ENCODE data around the gene IER5. TPM values are rescaled to one million over a fixed set of nuclear protein-coding genes. Genes with fewer than 3 reads are reported as not detected.

Gene IER5
- total RNA-seq, 1 experiment from 2014 or later = 30.5 TPM

DNA sequence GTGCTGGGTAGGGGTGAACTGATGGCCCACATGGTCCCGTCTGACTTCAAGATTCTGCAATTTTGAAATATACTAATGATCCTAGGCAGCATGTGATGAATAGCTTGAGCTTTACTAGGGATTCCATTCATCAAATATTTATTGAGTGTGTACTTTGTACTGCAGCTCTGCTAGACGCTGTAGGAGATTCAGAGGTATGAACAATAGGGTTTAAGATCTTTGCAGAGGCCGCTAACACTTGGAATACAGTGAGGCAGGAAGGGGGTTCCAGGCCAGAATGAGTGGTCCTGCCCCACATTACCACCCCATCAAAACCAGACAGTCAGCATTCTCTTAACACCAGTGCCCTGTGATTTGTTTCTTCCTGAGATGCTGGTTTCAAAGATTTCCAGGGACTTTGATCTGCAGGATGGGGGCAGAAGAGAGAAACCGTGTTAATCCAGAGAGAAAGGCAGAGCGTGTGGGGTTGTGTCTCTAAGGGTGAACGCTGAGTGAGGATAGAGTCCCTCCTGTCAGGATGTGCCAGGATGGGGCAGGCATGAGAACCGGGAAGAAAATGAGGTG, 19.9 kb downstream of the IER5 start:
- Histone ChIP-seq H3K79me2 (ENCODE audit: insufficient read depth, low read length) (no peaks in the 10 kb centered on the region), H4K20me1 (ENCODE audit: insufficient read depth) (no peaks in the 10 kb centered on the region), H3K27ac (ENCODE audit: low read depth, low read length) (no peak overlapping the region), H3K36me3 (ENCODE audit: control insufficient read depth in 1 of 2, insufficient read depth in 2 of 2, low read length in 2 of 2) (no peaks in the 10 kb centered on the region), H3K4me1 (ENCODE audit: control insufficient read depth in 1 of 2, insufficient read depth in 2 of 2, low read length in 2 of 2) (peaks cover 52 to 74% of the 10 kb centered on the region in 2 experiments), H3K9ac (ENCODE audit: low read length) (no peak overlapping the region), H3K27me3 (ENCODE audit: insufficient read depth, low read length) (no peaks in the 10 kb centered on the region), H2AFZ (ENCODE audit: low read depth, low read length, poor library complexity, severe bottlenecking) (no peak overlapping the region), H3K4me2 (ENCODE audit: low read length) (no peak overlapping the region), H3K9me2 (ENCODE audit: insufficient read depth) (no peaks in the 10 kb centered on the region), H3K9me3 (ENCODE audit: control insufficient read depth in 1 of 2, insufficient read depth in 1 of 2, low read depth in 1 of 2, low read length in 2 of 2) (no peaks in the 10 kb centered on the region), H3K4me3 (replicated peaks in 1 of 2; ENCODE audit: low read depth in 1 of 2, low read length in 2 of 2) (no peak overlapping the region)
- CTCF ChIA-PET = no interaction called here
- POLR2A ChIA-PET = no interaction called here
- ATAC-seq (no peak), DNase-seq (ENCODE audit: low read depth, low spot score) (no peak)
- BruUV-seq (replicated peaks) = no TSS peak
- RAD21 ChIA-PET (ENCODE audit: low non-redundant PET in 1 of 2, low total read pairs in 2 of 2, uncharacterized antibody in 2 of 2, unreplicated experiment in 2 of 2) = no interaction called here
- intact Hi-C loops (cut with micrococcal nuclease) = no loop called here
- TF ChIP-seq, protein P1, sequence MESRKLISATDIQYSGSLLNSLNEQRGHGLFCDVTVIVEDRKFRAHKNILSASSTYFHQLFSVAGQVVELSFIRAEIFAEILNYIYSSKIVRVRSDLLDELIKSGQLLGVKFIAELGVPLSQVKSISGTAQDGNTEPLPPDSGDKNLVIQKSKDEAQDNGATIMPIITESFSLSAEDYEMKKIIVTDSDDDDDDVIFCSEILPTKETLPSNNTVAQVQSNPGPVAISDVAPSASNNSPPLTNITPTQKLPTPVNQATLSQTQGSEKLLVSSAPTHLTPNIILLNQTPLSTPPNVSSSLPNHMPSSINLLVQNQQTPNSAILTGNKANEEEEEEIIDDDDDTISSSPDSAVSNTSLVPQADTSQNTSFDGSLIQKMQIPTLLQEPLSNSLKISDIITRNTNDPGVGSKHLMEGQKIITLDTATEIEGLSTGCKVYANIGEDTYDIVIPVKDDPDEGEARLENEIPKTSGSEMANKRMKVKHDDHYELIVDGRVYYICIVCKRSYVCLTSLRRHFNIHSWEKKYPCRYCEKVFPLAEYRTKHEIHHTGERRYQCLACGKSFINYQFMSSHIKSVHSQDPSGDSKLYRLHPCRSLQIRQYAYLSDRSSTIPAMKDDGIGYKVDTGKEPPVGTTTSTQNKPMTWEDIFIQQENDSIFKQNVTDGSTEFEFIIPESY (IDR thresholded peaks at IDR 0.05; ENCODE audit: extremely low read depth, insufficient replicate concordance, low read length) = no peak
- no peak for TF ChIP-seq EZH2phosphoT487 (IDR thresholded peaks at IDR 0.05; ENCODE audit: borderline replicate concordance)
- no peak for TF ChIP-seq MAX (IDR thresholded peaks at IDR 0.05)
- TF ChIP-seq CEBPB (IDR thresholded peaks at IDR 0.05; ENCODE audit: low read depth) = no peak
- no peak for TF ChIP-seq ZFX (IDR thresholded peaks at IDR 0.05)
- no peak for TF ChIP-seq SP1 (IDR thresholded peaks at IDR 0.05; ENCODE audit: low read depth)
- TF ChIP-seq POLR2A (IDR thresholded peaks at IDR 0.05; ENCODE audit: borderline replicate concordance, extremely low read depth, insufficient read depth, insufficient read length) = no peak
- no peak for TF ChIP-seq POLR2AphosphoS5 (IDR thresholded peaks at IDR 0.05; ENCODE audit: low read depth, low read length)
- no peak for TF ChIP-seq EZH2 (IDR thresholded peaks at IDR 0.05)
- TF ChIP-seq FOSL1 (IDR thresholded peaks at IDR 0.05; ENCODE audit: low read depth) = no peak
- TF ChIP-seq ATF3 (IDR thresholded peaks at IDR 0.05) = no peak
- no peak for TF ChIP-seq EGR1 (IDR thresholded peaks at IDR 0.05; ENCODE audit: low read depth)
- TF ChIP-seq SIN3A (IDR thresholded peaks at IDR 0.05; ENCODE audit: low read depth) = no peak
- TF ChIP-seq RAD21 (IDR thresholded peaks at IDR 0.05; ENCODE audit: low read depth) = no peak
- no peak for TF ChIP-seq ELF1 (IDR thresholded peaks at IDR 0.05; ENCODE audit: borderline replicate concordance, low read depth)
- no peak for TF ChIP-seq CBX3 (IDR thresholded peaks at IDR 0.05; ENCODE audit: low read depth)
- TF ChIP-seq JUND (IDR thresholded peaks at IDR 0.05) = no peak
